HG03280 (cell line): ENCODE results near the gene MPRIP.

Experiments used
- ATAC-seq: cut with Tn5 transposase; IDR thresholded peaks from one replicate; pipeline ENCODE4 v1.9.1; 2021; ENCODE audit warnings: mild to moderate bottlenecking, moderate library complexity; ENCODE audit not compliant: unreplicated experiment

The MPRIP gene

DNA sequence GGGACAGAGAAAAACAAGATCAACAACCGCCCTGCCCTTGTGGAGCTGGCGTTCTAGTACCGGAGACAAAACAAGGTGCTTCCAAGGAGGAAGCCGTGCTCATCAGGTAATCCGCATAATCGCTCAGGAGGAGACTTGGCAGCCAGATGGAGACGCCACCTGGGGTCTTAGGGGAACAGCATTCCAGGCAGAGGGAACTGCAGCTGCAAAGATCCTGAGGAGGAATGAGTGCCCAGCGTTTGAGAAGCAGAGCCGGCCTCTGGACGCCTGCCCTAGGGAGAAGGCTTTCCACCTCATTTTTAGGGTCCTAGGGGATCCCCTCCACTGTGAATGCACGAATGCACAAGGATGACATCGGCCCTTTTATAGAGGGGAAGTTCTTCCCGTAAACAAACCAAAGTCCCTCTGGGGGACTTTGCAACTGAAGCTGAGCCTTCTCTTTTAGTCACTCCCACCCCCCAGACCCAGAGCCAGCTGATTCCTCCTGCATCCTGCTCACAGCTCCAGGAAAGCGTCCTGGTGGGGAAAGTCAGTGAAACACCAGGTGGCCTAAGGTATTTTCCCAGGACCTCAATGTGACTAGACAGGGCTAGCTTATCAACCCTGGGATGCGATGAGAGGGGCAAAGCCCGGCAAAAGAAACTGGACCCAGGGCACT, 13.2 kb upstream of the MPRIP start:
- no peak for ATAC-seq

DNA sequence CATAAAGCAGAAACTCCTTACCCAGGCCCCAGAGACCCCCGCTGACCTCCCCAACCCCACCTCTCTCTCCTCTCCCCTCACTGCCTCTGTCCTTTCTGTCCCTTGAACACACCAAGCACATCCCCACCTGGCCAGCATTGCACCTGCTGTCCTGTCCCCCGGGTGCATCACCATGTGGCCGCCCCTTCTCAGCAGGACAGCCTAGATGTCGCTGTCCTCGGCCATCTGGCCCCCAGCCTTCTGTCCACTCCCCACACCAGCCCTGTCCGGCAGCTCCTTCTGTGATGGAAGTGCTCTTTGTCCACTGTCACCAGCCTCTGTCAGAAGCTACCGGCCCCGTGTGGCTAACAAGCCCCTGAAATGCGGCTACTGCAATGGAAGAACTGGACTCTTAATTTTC, 12.3 kb upstream of the MPRIP start:
- no peak for ATAC-seq

DNA sequence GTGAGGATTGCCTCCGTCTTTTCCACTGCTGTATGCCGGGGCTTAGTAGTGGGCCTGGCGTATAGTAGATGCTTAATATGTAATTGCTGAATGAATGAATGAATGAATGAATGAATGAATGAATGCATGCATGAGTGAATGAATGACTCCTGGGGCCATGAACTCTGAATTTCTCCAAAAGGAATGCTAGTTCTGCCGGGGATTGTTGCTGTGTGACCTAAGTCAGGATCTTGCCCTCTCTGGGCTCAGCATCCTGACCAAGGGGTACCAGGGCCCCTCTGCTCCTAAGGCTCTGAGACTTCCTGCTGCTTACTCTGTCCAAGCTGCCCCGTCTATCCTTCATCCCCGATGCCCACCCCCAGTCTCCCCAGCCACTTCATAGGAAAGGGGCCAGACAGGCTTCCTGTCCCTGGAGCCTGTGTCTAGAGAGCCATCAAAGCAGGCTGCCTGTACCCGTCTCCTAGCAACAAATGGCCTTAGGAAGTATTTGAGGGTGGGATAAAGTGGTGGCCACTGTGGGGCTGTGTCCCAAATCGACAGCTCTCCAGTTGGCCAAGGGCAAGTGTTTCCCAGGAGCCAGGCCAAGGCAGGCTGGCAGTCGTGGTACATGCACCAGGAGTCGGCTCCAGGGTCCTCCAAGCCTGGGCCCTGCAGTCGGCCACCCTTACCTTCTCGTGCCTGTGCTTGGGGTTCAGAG, 11.6 kb upstream of the MPRIP start:
- ATAC-seq, result no peak

DNA sequence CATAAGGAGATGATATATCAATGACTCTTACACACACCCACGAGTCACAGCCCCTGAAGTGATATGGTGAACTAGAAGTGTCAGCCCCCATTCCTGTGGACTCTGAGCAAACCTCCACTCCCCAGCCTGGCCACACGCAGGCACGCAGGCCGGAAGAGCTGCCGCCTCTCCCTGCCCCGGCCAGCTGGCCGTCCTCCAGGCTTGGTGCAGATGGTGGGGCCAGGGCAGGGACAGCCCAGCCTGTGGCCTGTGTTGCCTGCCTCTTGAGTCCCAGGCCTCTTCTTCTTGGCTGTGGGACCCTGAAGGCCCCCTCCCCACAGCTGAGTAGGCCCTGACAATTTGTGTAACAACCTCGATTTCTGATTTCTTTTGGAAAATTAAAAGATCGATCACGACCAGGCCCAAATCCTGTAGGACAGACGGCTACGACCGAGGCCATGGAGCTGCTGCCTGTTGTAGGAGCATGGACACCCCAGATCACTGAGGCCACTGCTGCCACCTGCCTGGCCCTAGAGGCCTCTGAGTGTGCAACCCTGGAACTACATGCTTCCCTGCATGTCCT, 10.0 kb upstream of the MPRIP start:
- ATAC-seq, result no peak

DNA sequence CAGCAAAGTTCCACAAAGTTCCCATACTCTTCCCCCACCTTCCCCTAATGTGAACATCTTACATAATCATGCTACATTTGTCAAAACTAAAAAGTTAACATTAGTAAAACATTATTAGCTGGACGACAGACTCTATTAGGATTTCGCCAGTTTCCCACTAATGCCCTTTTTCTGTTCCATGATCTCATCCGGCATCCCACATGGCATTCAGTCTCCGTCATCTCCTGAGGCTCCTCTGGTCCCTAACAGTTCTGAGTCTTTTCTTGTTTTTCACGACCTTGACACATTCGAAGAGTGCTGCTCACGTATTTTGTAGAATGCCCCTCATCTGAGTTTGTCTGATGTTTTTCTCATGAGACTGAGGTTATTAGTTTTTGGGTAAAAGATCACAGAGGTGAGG, 8.8 kb upstream of the MPRIP start:
- ATAC-seq, result no peak

DNA sequence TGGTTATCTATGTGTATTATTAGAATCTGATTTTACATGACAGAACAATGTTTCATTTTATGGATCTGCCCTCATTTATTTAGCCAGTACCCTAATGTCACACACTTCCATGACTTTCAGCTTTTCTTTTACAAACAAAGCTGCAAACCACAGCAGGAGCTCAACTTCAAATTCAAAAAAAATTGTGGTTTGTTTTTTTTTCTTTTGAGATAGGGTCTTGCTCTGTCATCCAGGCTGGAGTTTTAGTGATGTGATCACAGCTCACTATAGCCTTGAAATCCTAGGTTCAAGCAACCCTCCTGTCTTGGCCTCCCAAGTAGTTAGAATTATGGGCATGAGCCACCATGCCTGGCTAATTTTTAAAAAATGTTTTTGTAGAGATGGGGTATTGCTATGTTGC, 8.2 kb upstream of the MPRIP start:
- no peak for ATAC-seq

DNA sequence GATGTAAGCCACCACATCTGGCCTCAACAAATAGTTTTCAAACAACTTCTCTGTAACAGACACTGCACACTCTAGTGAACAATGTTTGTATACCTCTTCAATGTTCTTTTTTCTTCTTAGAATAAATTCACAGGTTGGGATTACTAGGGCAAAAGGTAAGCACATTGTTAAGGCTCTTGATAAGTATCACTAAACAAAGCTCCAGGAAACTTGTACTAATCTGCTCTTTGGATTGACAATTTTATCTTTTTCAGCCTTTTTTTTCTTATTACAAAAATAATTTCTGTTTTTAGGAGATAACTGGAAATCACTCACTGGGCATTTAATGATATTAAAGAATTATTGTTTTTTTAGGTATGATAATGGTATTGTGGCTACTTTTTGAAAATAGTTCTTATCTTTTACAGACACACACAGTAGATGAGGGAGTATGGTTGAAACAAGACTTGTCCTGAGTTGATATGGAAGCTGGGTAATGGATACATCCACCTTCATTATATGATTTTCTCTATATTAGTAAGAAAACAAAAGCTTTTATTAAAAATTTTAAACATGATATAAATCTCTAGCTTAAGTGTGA, 7.7 kb upstream of the MPRIP start:
- ATAC-seq, result no peak

DNA sequence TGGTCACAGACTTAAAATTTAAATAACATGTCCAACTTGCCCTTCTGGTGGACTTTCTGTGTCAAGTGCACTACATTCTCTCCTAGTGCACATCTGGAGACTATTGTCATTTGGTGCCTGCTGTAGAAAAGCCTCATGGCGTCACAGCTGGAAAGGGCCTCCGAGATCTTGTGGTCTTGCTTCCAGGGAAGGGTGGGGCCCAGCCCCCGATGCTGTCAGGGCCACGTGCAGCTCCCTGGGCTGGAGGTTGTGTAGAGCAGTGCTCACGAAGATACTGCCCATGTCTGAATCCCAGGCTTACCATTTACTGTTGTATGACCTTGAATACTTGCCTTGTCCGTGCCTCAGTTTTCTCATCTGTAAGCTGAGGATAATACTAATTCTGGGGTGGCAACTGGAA, 6.8 kb upstream of the MPRIP start:
- no peak for ATAC-seq

DNA sequence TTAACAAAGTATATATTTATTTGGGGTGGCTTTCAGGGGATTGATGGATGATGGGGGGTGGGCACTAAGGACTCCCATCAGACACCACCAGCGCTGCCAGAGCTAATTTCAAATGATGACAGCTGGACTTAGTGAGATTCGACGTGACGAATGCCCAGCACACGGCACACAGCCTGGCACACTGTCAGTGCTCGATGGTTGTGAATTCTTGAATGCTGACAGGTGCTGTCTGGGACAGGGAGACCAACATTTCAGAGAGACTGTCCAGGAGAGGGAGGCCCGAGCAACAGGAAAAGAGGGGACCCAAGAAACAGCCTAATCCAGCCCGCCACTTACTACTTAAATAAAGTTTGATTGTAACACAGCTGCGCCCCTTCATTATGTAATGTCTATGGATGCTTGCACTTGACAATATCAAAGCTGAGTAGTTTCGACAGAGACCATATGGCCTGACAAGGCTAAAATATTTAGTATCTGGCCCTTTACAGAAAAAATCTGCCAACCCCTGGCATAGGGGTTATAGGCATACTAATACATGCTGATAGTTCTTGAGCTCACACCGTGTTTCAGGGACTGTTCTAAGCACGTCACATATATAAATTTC, 6.2 kb upstream of the MPRIP start:
- no peak for ATAC-seq

DNA sequence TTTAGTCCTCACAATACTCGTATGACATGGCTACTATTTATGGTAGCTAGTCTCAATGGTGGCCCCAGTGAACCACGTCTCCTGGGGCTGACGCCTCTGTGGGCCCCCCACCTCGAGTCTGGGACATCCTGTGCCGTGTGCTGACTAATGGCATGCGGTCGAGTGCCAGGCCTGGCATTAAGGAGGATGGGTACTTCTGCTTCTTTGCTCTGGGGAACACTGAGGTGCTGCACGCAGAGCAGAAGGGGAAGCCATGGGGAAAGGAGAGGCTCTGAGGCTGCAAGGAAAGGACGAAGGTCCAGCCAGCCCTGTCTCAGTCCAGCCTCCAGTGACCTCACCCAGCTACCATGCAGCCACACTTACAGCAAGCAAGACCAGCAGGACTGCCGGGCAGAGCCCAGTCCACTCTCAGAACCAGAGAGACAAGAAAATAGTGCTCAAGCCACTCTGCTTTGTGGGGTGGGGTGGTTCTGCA, 5.7 kb upstream of the MPRIP start:
- no peak for ATAC-seq

DNA sequence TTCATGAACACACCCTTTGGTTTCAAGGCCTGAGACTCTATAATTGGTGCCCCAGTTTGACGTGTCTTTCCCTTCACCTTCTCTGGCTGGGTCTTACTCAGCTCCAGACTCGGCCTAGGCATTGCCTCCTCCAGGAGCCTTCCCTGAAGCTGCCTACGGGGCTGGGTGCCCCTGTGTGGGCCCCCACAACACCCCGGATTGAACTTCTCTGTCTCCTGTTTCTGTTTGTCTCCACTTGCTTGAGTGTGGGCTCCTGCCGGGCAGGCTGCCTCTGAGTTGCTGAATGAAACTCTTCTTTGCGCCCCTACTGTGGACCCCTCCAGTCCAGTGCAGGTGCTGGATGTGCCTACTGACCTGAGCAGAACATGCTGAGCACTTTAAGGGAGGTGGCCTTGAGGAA, 2.3 kb upstream of the MPRIP start:
- ATAC-seq, result no peak

DNA sequence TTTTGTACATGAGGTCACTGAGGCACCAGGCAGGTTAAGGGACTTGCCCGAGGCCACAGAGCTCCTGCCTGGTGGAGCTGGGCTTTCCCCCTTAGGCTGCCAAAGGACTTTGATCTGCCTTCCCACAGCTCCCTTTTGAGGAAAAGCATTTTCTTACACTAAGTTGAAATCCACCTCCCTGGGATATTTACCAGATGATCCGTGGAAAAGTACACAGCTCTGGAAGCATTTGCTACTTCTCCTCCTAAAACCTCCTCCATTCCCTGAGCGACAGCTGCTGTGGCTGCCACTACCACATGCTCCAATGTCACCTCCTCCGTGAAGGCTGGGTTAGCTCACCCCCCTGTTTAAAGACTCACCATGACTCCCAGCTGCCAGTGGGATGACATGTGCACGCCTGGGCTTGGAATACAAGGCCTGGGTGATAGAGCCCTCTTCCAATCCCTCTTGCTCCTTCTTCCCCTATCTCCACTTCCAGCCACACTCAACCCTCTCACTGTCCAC, 1.2 kb upstream of the MPRIP start:
- no peak for ATAC-seq

DNA sequence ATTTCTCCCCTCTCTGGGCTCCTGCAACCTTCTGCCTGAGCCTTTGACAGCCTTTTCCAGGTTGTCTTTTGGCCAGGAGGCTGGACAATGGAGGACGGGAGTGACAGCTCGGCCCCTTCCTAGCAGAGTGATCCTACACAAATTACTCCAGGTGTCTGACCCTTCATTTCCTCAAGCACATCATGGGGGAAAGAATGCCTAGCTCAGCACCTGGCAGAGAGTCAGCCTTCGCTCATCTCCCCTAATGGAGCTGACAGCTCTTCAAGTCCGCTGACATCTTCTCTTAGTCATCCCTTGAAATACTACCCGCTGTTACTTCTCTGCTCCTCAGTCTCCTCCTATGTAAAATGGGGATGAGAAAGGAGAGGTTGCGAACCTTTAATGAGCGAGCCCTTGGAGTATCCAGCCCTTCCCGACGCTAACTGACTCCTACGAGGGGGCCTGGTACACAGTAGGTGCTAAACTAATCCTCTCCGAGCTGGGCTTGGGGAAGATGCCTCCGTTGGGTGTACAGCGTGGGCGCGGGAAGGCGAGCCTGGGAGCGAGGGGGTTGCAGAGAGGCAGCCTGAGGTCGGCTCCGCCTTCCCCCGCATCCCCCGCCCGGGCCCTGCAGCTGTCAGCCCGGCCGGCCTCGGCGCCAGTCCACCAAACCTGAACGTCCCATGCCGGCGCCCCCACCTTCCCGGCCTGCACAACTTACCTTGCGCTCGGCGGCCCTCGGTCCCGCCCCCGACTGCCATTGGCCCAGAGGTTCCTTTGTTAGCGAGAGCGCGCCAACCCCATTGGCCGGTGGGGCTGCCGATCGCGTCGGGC, 480 bp upstream of the MPRIP start:
- ATAC-seq, result peak; percentile 96

DNA sequence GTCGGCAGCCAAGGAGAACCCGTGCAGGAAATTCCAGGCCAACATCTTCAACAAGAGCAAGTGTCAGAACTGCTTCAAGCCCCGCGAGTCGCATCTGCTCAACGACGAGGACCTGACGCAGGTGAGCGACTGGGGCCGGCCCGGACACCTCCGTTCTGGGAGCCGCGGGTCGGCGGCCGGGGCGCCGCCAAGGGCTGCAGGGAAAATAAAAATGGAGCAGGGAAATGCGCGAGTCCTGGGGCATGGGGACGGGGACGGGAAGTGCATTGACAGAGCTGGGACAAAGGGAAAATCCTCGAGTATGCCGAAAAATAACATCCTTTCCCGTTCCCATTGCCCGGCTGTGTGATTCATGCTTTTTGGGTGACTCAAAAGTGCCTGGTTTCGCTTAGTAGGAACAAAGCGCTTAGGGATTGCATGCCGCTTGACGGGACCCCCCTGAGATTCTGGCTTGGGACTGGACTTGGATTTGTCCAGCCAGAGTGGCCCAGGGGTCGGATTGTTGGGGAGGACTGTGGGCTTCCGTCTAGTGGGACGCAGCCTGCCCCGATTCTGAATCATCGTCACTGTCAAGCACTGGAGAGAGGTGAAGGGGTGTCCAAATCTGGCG, 699 bp downstream of the MPRIP start:
- peak; percentile 3 for ATAC-seq

DNA sequence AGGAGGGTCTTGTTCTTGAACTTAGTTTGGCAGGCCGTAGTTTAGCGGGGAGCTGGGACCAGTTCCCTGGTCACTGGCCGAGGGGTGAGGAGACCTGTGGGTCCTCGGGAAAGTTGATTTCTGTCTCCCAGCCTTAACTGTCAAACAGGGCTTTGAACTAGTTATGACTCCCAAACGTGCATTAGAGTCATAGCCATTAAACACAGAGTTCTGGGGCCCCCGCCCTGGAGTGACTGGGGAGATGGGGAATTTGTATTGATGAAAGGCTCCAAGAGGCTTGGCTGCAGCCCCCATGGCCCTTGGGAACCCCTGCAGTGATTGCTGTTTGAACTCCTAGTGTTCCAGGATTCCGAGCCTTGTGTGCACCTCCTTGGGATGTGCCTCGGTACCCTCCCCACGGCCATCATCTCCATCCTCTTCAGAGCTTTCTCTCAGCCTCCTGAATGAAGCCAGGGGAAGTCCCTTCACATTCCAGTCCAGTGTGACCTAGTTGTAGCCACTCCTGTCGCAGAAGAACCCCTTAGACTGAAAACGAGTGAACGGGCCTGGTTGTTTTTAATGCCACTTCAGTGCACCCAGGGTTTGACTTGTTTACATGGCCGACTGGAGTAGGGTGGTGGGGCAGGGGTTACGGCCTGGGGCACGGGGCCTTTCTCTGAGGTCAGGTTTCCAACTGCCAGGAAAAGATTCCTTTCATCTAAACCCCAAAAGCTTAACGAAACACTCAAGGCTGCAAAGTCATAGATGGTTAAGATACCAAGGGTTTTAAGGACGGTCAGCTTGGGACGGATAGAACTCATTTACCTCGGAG, 1.4 kb downstream of the MPRIP start:
- no peak for ATAC-seq

DNA sequence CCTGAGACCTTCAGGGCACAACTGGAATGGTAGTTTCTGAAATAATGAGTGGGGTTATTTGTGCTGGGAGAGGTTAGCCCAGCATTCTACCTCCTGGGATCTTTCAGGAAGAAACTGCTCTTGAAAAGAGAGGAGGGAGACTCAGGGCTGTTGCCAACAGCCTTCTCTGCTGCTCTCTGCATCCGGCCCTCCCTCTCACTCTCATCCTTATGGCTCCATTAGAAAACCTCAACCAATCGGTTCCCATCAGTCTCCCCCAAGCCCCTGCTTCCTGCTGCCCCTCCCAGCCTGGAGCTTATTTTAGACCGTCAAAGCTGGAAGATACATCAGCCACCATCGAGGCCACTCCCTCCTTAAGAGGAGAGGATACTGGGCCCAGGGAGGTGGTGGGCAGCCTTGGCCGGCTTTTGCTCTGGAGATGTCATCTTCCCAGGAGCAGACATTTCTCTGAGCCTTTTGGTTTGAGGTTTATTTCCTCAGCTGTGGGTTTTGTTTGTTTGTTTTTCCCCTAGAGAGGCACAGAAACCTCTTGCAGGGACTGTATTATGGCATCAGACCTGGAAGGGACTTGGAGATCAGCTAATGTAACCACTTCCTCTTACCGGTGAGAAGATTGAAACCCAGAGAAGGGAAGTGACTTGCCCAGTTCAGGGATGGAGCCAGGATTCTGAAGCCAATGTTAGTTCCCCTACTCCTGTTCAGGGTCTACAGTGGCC, 2.7 kb downstream of the MPRIP start:
- ATAC-seq, result no peak

DNA sequence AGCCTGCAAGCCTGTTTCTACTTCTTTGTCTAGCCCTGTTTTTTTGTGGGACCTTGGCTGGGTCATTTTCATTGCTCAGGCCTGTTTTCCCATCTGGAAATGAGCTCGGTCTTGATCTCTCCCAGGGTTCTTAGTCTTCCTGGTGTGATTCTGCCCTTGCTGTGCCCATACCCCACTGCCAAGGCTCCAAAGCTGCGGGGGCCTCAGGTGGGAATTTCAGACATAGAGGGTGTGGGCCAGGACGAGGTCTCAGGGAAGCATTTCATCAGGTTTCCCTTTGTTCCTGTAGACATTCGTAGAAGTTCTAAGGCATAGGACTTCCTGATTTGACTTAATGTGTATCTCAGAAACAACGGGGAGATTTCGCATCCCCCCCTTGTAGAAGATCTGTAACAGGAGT, 5.8 kb downstream of the MPRIP start:
- ATAC-seq, result no peak
